MM.1S (cell line): ENCODE data around the gene MAD1L1.

Source experiments
- CTCF ChIP-seq: fragments of 300-600 bp; sonication (generic); IDR thresholded peaks from 2 replicates; pipeline ENCODE4 v1.5.1; 2016; ENCODE audit warnings: antibody characterized with exemption, low read length, mixed read lengths
- EZH2 ChIP-seq: fragments of 300-600 bp; sonication (generic); optimal IDR thresholded peaks from 2 replicates; pipeline ENCODE3; 2017; ENCODE audit warnings: low read depth, mild to moderate bottlenecking, antibody characterized with exemption, low read length, mixed read lengths
- EZH2phosphoT487 ChIP-seq: fragments of 300-600 bp; sonication (generic); IDR thresholded peaks from 2 replicates; pipeline ENCODE4 v1.6.1; 2018; ENCODE audit warnings: antibody characterized with exemption, low read length

GRCh38 chr7:2030475-2031450, 202.0 kb downstream of the MAD1L1 start:
- TF ChIP-seq EZH2 (no peak), CTCF (no peak), EZH2phosphoT487 (no peak)
